HG03135 (cell line): ENCODE measurements around the gene GIPC1.
"Not testable (repeated sequence)": the region's sequence is repeated elsewhere in the genome, so short reads cannot be mapped to it uniquely, and the experiment has no call there.

Experiments used
- ATAC-seq: cut with Tn5 transposase; IDR thresholded peaks from one replicate; pipeline ENCODE4 v1.9.1; 2021; ENCODE audit warnings: mild to moderate bottlenecking, moderate library complexity; ENCODE audit not compliant: unreplicated experiment

Gene GIPC1

GRCh38 chr19:14473073-14473977 lies 22.6 kb downstream of the GIPC1 start:
- no peak for ATAC-seq

GRCh38 chr19:14472202-14472938 lies 23.6 kb downstream of the GIPC1 start:
- ATAC-seq = no peak

GRCh38 chr19:14471436-14472187 lies 24.3 kb downstream of the GIPC1 start:
- no peak for ATAC-seq

GRCh38 chr19:14470031-14470876 lies 25.7 kb downstream of the GIPC1 start:
- ATAC-seq = no peak

- ATAC-seq = no peak
These were observed 28.1 kb downstream of the GIPC1 start for GRCh38 chr19:14467816-14468215.

GRCh38 chr19:14467391-14467790 lies 28.5 kb downstream of the GIPC1 start:
- ATAC-seq = no peak

GRCh38 chr19:14463747-14464146 lies 32.2 kb downstream of the GIPC1 start:
- ATAC-seq = no peak

- ATAC-seq = not testable (repeated sequence)
These were observed 33.5 kb downstream of the GIPC1 start for GRCh38 chr19:14462401-14462800.

- no peak for ATAC-seq
These were observed 35.0 kb downstream of the GIPC1 start for GRCh38 chr19:14460935-14461334.

- no peak for ATAC-seq
These were observed 36.2 kb downstream of the GIPC1 start for GRCh38 chr19:14459703-14460102.

GRCh38 chr19:14452303-14452702 lies 43.6 kb downstream of the GIPC1 start:
- not testable (repeated sequence) for ATAC-seq

- no peak for ATAC-seq
These were observed 45.1 kb downstream of the GIPC1 start for GRCh38 chr19:14450876-14451275.

GRCh38 chr19:14450168-14450874 lies 45.6 kb downstream of the GIPC1 start:
- no peak for ATAC-seq

GRCh38 chr19:14449321-14449720 lies 46.6 kb downstream of the GIPC1 start:
- no peak for ATAC-seq

- no peak for ATAC-seq
These were observed 49.4 kb downstream of the GIPC1 start for GRCh38 chr19:14446336-14447036.

- no peak for ATAC-seq
These were observed 52.2 kb downstream of the GIPC1 start for GRCh38 chr19:14443632-14444216.

GRCh38 chr19:14442891-14443631 lies 52.9 kb downstream of the GIPC1 start:
- ATAC-seq = no peak
